HuH-7.5 (cell line): ENCODE measurements around the gene FAM200B.
"Not testable (repeated sequence)": the region's sequence is repeated elsewhere in the genome, so short reads cannot be mapped to it uniquely, and the experiment has no call there.

ENCODE experiments used
- DNase-seq: peaks from one replicate; pipeline ENCODE4 v3.0.0; 2011; ENCODE audit warnings: low spot score

Gene FAM200B

DNA sequence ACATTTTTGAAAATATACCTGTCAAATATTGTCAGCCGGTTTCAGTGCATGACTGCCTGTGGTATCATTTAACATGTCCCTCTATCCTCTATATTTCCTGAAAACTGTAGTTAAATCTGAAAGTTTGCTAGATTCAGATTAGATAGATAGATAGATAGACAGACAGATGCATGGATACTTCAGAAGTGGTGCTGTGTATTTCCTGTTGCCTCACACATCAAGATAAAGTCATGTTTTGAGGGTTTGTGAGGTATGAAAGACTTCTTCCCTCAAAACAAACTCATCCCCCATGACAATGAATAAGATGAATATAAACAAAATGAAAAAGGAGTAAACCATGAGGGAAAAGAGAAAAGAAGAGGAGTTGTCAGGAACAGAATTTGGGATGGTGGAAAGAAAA lies 15.2 kb downstream of the FAM200B start:
- no peak for DNase-seq

DNA sequence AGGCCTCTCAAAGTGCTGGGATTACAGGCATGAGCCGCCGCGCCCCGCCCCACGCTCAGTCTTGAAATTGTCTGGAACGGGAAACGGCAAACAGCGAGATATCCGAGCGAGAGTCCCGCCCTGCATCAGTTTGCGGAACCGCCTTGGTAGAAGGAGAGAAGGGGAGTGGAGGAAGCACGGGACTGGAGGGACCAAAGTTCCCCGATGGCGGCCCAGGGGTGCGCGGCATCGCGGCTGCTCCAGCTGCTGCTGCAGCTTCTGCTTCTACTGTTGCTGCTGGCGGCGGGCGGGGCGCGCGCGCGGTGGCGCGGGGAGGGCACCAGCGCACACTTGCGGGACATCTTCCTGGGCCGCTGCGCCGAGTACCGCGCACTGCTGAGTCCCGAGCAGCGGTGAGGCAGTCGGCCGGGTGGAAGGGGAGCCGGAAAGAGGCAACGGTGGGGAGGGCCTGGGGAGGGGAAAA lies 21.3 kb downstream of the FAM200B start, which contains the start of gene BST1:
TSS of gene BST1 (plus strand) at position 125 of the 463 bp plus-strand sequence. CDS start at position 205, 80 bp downstream.
- DNase-seq: no peak

DNA sequence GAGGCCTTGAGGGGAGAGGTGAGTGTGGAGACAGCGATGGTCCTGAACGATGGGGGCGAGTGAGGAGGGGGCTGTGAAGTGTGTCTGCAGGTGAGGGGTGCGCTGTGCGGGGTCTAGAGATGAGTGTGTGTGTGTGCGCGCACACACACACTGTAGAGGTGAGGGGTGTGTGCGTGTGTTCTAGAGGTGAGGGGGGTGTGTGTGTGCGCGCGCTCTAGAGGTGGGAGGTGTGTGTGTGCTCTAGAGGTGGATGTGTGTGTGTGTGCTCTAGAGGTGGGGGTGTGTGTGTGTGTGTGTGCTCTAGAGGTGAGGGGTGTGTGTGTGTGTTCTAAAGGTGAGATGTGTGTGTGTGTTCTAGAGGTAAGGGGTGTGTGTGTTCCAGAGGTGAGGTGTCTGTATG lies 21.8 kb downstream of the FAM200B start:
- DNase-seq: no peak

DNA sequence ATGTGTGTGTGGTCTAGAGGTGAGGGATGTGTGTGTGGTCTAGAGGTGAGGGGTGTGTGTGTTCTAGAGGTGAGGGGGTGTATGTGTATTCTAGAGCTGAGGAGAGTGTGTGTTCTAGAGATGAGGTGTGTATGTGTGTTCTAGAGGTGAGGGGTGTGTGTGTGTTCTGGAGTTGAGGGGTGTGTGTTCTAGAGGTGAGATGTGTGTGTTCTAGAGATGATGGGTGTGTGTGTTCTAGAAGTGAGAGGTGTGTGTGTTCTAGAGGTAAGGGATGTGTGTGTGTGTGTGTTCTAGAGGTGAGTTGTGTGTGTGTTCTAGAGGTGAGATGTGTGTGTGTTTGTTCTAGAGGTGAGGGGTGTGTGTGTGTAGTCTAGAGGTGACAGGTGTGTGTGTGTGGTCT lies 22.5 kb downstream of the FAM200B start:
- no peak for DNase-seq

DNA sequence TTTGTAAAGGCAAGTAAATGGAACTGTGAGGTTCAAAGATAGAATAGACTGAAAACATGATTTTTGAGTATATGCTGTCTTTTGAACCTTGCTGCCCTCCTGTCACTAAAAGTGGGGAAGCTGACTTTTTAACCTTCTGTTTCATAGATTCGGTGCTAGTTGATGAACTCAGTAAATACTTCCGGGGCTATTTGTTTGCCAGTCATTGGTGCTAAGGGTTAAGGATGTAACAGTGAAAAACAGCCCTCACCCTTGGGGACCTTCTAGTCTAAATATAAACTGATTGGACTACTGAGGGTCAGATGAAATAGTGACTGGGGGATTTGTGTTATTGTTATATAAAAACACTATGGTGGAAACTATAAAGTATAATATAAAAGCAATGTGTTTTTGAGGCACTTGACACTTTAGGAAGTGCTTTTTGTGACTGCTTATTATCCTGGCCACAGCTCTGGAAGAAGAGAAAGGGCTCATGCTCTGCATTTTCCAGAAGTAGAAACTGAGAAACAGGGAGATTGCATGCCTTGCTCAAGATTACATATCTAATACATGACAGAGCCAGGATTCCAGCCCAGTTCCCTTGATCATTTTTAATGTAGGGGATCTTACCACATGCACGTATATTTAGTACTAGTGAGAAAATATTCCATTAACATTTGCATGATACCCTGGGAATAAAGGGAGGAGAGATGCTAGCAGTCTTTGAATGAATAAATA lies 25.2 kb downstream of the FAM200B start:
- DNase-seq: no peak

DNA sequence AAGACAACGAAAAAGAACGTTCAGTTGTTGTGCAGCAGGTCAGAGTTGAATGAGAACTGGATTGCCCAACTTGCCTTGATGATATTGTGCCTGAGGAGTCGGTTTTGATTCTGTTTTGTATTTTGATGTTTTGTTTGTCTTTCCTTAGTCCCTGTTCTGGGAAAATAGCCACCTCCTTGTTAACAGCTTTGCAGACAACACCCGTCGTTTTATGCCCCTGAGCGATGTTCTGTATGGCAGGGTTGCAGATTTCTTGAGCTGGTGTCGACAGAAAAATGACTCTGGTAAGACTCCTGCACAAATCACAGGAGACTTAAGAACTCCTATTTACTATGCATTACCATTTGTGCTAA lies 25.7 kb downstream of the FAM200B start:
- DNase-seq: no peak

DNA sequence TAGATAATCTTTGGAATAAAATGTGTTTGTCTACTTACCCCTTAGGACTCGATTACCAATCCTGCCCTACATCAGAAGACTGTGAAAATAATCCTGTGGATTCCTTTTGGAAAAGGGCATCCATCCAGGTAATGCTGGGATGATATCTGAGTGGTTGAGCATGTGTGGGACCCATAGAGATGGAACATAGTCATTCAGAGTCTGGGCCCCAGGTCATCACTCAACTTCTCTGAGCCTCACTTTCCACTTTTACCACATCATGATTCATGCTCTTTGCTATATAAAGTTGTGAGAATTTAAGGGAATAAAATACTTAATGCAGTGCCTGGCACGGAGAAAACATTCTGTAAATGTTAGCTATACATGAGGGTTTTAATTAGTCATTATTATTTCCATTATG lies 30.1 kb downstream of the FAM200B start:
- no peak for DNase-seq

DNA sequence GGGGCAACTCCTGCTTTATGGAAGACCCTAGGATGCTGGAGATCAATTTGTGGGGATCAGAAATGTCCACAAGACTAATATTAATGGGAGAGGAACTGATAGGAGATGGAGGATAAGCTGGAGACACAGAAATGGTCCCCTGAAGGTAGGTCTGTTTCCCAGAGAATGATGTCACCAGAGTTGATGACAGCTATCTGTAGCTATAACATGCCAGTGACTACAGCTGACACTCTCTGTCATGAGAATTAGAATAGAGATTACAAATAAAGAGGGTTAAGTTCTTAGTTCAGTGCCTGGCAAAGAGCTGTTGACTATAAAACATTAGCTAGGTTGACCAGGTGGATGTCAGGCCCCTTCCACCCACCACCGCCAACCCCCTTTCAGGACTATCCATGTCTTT lies 30.6 kb downstream of the FAM200B start:
- DNase-seq: no peak

DNA sequence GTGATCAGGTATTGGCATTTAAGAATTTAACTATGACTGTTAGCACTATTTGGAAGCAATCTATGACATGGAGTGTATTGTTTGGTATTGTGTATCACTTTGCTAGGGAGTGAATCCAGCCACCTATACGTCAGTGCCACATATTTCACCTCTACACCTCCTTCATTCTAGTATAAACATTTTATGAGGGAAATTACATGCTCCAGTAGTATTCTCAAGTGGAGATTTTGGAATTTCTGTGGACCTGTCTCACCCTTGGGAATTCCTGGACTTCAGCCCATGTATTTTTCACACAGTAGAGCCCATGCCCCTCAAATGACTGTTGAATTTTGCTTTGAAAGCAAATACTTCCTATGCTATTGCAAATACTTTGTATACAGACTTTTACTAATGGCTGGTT lies 32.5 kb downstream of the FAM200B start:
- no peak for DNase-seq

DNA sequence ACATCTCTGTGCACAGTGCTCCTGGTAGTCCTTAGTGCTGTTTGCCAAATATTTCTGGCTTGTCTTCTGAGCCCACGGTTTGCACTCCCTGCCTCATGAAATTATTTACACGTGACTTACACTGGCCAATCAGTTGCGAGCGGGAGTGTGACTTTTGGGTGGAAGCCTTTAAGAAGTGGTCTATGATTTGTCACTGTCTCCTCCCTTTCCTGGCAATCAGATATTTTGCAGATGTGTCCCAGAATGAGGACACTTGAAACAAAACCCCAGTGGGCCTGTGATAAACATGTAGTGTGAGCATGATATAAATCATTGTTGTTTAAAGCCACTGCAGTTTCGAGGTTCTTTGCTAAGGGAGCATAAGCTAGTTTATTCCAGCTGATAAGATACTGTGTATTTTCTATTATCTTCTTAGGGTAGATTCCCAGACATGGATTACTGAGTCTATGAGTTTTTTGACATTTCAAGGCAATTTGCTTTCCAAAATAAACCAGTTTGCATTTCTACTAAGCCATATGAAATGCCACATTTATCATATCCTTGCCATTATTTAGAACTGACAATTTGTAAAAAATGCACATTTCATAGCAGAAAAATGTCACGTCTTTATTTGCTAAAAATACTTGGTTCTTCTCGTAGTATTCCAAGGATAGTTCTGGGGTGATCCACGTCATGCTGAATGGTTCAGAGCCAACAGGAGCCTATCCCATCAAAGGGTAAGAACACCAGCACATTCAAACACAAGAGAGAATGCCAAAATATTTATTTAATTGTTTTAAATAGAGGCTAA lies 33.2 kb downstream of the FAM200B start:
- DNase-seq: no peak

DNA sequence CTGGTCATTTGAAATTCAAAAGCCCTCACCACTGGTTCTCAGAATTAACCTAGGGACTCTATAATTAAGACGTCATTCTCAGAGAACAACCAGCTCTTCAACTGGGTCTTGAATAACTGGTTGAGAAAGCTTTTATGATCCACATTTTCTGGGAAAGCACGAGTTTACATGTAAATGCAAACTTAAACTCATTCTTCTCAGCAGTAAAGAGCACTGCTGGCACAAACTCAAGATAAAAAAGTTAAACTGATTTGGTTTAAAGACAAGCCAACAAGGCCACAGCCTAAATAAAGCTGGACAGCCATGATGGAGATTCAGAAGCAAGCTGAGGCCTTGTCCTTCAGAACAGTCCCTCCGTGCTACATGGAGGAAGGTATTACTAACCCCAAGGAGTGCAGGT lies 34.5 kb downstream of the FAM200B start:
- DNase-seq: no peak

DNA sequence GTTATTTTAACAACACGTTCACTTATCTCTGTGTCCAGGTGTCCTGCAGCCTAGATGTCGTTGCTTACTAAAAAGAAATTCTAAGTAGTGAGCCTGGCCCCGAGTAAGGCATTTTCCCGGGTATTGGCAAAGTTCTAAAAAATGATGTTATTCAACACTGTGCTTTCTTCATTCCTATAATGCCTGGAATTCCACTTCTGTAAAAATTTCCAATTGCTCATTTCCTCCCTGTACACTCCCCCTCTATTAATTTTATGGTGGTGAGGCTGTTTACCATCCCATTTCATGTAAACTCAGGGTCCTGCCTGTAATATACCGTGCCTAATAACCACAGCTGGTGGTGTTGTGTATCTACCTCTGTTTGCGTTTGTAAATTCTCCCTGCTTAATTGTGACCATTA lies 35.5 kb downstream of the FAM200B start:
- DNase-seq: no peak

DNA sequence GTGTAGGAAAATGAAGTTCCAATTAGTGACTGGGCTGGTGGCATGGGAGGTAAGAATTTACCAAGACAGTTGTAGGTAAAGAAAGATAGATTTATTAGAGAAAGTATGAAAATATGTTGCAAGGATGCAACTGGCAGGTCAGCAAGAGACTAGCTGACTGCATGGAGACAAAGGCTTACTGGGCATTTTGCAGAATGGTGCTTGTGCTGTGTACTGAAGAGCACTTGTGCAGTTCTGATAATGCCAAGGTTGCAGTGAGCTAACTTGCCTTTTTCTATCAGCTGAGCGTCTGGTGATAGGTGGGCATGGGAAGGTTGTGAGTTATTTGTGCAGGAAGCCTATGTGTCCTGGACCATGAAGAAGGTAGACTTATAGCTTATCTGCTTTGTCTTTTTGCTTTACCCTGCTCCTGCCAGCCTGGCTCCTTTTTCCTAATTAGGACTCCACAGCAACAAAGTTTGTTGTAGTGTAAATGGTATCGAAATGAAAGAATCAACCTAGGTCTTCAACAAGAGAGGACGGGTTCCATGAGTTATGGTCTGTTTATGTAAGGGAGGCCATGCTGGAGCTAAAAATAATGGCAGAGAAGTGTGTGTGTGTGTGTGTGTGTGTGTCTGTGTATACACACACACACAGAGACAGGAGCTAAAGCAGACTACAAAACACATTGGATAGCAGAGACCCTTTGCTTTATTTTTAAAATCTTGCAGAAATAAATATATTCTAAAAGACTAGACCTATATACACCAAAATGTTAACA lies 36.2 kb downstream of the FAM200B start:
- no peak for DNase-seq

DNA sequence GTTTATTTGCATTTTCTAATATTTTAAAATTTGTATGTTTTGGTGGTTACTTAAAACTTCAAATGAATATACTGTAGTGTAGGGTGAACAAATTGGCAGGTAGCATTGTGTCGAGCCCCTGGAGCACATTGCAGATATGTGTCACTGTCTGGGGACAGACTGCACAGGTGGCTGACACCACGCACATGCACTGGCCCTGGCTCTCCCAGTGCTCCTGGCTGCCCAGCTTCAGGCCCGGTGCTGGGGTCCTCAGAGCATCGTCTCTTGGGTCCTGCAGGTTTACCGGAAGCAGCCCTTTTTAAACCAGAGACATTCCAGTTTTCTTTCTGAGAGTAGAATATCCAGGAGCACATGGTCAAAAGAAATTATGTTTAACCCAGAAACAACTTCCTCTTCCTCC lies 36.8 kb downstream of the FAM200B start:
- no peak for DNase-seq

DNA sequence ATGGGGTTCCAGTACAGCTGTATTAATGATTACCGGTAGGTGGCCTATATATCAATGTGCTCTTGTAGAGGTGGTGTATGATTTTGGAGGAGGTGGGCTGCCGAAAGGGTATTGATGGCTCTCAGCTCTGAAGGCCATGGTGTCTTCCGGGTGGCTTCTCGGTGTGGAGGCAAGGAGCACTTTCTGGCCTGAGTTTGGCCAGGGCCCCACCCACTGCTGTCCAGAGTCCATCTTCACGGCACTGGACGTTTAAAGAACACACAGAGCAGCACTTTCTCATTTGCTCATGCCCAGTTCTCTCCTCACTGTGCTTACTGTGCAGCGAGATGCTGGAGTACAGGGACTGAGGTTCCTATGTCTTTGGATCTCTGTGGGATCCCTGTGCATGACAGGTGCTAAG lies 37.3 kb downstream of the FAM200B start:
- peak; percentile 54 for DNase-seq

DNA sequence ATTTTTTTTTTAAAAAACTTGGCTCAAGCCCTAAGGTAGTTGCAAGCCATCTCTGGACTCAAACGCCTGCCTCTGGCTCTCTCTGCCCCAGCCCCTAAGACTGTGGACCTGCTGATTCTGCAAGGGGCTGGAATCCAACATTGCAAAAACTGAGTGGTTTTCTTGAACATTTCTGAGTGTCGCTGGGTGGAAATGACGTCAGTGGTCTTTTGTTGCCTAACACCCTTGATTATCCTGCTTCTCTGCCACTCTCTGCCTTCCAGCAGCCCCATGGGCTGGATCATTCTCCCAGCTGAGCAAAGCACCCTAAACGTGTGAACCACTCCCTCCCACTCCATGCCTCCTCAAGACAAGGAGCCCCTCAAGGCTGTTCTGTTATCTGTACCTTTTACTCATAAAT lies 37.9 kb downstream of the FAM200B start:
- no peak for DNase-seq

DNA sequence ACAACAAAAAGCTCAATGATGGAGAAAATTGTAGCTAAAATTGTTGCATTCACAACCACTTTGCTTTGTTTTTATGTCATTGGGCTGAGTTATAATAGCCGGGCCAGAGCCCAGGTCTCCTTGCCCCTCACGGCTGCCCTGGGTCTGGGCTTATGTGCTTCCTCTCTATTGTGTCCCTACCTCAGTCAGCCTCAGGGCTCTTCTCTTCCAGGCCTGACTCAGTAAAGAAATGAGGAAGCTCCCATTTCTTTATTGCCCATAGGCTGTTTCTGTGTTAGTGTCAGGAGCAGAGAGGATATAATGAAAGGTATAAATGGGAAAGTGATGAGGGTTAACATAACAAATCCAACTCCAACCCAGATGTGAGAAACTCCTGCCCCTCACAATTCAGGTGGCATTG lies 39.2 kb downstream of the FAM200B start:
- no peak for DNase-seq

DNA sequence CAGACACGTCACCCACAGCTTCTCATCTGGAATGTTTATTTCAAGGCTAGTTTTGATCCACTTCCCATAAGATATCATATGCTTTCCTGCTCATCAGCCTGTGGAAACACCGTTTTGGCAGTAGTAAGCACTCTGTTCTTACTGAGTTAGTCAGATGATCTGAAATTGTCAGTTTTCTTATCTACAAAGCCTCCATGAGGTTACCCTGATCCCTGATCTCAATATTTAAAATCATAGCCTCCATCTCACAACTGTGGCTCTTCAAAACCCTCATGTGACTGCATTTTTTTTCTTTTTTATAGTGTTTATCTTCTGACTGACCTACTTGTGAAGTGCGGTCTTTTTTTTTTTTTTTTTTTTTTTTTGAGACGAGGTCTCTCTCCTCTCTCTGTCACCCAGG lies 44.0 kb downstream of the FAM200B start:
- DNase-seq: no peak

DNA sequence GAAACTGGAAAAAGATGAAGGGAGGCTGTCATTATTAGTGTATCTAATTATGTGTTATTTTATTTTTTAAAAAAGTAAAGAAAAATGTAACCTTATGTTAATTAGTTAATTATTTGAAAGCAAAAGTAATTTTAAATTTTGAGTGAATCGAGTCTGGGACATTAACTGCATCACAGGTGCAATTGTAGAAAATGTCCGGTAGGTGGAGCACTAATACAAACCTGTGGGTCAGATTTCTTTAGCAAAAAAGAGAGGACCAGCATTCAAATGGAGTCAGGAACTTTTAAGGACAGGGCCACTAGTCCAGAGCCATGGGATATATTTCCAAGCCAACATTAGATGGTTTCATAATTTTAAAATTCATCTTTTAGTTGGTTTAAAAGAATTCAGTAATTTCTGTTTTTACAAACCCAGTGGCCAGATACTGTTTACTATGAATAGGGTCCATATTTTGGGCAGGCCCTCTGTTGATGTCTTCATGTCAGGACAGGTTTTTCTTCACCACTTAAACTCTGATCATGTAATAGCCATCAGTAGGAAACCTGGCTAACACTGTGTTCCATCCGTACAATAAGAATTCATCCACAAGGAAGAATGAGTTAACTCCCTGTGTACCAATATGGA lies 48.4 kb downstream of the FAM200B start:
- DNase-seq: peak; percentile 39

DNA sequence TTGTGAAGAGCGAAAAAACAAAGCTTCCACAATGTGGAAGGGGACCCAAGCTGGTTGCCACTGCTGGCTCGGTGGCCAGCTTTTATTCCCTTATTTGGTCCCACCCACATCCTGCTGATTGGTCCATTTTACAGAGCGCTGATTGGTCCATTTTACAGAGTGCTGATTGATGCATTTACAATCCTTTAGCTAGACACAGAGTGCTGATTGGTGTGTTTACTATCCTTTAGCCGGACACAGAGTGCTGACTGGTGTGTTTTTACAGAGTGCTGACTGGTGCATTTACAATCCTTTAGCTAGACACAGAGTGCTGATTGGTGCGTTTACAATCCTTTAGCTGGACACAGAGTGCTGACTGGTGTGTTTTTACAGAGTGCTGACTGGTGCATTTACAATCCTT lies 51.4 kb downstream of the FAM200B start:
- DNase-seq: not testable (repeated sequence)

DNA sequence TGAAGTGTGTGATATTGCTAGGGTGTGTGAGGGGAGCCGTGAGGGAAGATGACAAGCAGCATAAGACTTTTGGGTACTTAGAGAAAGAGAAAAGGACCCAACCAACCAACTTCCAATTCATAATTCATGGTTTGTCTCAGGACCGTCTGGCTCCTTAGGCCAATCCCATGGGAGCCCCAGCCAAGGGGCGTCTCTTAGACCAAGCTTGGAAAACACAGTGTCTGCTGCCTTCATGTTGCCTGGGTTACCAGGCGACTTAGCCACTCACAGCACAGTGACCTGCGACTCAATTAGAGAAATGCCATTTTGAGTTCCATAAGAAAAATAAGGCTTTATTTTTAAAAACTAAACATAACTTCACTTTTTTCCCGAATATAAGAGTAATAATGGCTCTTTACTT lies 53.9 kb downstream of the FAM200B start:
- no peak for DNase-seq

DNA sequence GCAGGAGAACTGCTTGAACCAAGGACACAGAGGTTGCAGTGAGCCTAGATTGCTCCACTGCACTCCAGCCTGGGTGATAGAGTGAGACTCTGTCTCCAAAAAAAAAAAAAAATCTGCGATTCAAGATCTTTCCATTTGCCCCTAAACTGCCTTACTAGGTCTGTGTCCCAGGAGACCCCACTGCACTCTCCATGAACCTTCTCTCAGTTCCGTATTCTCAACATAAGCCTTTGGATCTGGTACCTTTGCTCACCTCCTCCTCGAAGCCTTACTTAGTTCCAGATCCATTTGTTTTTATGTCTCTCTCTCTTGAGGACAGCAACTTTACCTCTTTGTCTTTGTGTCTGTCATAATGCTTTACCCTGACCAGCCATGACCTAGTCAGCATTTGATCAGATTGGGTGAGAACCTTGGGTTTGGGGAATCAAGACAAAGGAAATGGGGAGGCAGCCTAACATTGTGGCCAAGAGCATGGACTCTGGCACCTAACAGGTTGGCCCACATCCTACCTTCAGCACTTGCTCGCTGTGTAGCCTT lies 55.0 kb downstream of the FAM200B start:
- DNase-seq: no peak
